ENCODE measurements around the gene SBF2.
"Not testable (repeated sequence)": the region's sequence is repeated elsewhere in the genome, so short reads cannot be mapped to it uniquely, and the experiment has no call there.

Gene SBF2

GRCh38 chr11:10160350-10160749 lies 133.7 kb downstream of the SBF2 start:
- no peak for DNase-seq

GRCh38 chr11:10158461-10158860 lies 135.6 kb downstream of the SBF2 start:
- no peak for DNase-seq

- no peak for DNase-seq
Observed at GRCh38 chr11:10155793-10156490, 138.1 kb downstream of the SBF2 start.

- no peak for DNase-seq
Observed at GRCh38 chr11:10150800-10151199, 143.2 kb downstream of the SBF2 start.

- no peak for DNase-seq
Observed at GRCh38 chr11:10149553-10149952, 144.5 kb downstream of the SBF2 start.

GRCh38 chr11:10147195-10147594 lies 146.8 kb downstream of the SBF2 start:
- no peak for DNase-seq

- no peak for DNase-seq
Observed at GRCh38 chr11:10144954-10145353, 149.1 kb downstream of the SBF2 start.

GRCh38 chr11:10139656-10140055 lies 154.4 kb downstream of the SBF2 start:
- DNase-seq, result no peak

GRCh38 chr11:10139143-10139542 lies 154.9 kb downstream of the SBF2 start:
- no peak for DNase-seq

GRCh38 chr11:10134975-10135481 lies 159.0 kb downstream of the SBF2 start:
- no peak for DNase-seq

- not testable (repeated sequence) for DNase-seq
Observed at GRCh38 chr11:10134226-10134625, 159.8 kb downstream of the SBF2 start.

- not testable (repeated sequence) for DNase-seq
Observed at GRCh38 chr11:10133251-10133650, 160.8 kb downstream of the SBF2 start.

GRCh38 chr11:10130875-10131274 lies 163.1 kb downstream of the SBF2 start:
- DNase-seq, result no peak

GRCh38 chr11:10129184-10129583 lies 164.8 kb downstream of the SBF2 start:
- not testable (repeated sequence) for DNase-seq

GRCh38 chr11:10125522-10126133 lies 168.4 kb downstream of the SBF2 start:
- no peak for DNase-seq

GRCh38 chr11:10122326-10123197 lies 171.5 kb downstream of the SBF2 start:
- no peak for DNase-seq

GRCh38 chr11:10118865-10119264 lies 175.2 kb downstream of the SBF2 start:
- no peak for DNase-seq

- DNase-seq, result no peak
Observed at GRCh38 chr11:10117709-10118351, 176.2 kb downstream of the SBF2 start.

- DNase-seq, result no peak
Observed at GRCh38 chr11:10116588-10116987, 177.4 kb downstream of the SBF2 start.

- DNase-seq, result no peak
Observed at GRCh38 chr11:10114593-10115404, 179.2 kb downstream of the SBF2 start.

GRCh38 chr11:10113852-10114251 lies 180.2 kb downstream of the SBF2 start:
- no peak for DNase-seq

GRCh38 chr11:10109806-10110205 lies 184.2 kb downstream of the SBF2 start:
- no peak for DNase-seq

Data from NCI-H1417 treated with DMSO at 0.1 percent for 48 hours (cell line).